Inflammatory macrophage treated with lipopolysaccharide for 4 hours (primary cell): ENCODE data around the gene CNNM3.

ENCODE experiments used
- DNase-seq: peaks from one replicate; pipeline ENCODE4 v3.0.0-alpha.2; 2020

The CNNM3 gene

DNA sequence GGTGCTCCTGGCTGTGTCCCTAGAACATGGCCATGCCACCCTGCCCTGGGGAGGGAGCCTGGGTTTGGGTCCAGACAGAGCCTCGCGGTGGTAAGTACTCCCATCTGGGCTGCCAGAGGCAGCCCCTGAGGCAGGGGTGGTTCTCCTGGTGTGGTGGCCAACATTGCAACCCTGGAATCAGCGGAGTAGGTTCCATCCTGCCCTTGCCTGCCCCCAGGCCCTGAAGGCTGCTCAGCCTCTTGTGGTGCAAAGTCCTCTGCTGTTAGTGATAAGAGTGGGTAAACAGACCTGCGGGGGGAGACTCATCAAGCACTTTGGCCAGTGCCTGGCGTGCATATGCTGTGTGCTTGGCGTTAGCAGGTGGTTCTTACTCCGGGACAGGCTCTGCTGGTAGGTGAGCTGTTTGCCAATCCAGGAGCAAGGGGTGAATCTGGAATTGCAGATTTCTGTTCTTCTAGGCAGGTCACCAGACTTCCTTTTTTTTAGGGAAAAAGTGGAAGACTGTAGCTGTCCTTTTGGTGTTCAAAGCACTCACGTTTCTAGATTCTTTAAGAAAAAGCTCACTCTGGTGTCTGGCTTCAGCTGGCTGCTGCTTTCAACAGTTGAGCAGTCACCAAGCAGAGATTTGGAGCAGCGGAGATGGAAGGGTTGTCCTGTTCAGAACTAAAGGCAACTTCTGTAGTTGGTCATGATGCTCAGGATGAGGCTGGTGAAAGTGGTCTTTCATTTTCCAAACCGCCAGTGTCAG lies 3.2 kb downstream of the CNNM3 start:
- no peak for DNase-seq

GRCh38 chr2:96819876-96820511 lies 3.9 kb downstream of the CNNM3 start:
- DNase-seq: no peak

DNA sequence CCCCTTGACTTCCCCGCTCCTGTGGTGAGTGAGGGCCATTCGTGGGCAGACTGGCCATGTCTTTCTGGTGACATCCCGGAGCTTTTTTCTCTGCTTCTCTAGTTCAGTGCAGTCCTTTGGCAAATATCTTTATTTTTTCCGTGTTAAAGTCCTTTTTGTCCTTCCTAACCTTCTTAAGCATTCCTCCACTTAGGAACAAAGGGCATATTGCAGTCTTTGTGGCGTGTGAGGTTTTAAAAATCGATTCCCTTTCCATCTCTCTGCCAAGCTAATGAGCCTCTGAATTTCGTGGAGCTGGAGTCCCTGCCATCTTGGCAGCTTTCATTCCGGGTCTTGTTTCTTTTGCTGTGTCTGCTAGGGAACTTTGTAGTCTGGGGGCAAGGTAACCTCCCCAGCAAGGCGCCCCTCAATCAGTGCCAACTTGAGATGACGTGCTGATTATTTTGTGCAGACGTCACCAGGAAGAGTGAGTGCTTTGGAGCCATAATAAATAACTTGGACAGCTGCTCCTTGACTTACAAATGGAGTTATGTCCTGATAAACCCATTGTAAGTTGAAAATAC lies 5.1 kb downstream of the CNNM3 start:
- DNase-seq: no peak

DNA sequence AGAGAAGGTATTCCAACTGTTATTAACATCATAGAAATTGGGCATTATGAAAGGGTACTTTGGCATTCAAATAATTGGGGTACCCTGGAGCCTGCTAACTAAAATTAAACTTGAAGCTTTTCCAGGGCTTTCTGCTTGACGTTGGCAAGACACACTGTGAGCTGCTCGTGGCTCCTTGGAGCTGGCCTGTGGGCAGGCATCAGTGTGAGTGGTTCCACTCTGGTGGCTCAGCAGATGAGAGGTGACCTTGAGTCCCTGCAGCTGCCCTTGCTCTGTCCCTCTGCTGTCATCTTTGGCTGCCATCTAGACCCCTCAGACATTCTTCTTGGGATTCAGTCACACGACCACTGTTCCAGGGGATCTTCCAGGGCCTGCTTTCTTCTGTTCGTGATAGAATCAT lies 6.7 kb downstream of the CNNM3 start:
- no peak for DNase-seq

- DNase-seq: no peak
These were observed 7.1 kb downstream of the CNNM3 start for GRCh38 chr2:96823198-96823597.

GRCh38 chr2:96824079-96824870 lies 8.2 kb downstream of the CNNM3 start:
- DNase-seq: no peak

DNA sequence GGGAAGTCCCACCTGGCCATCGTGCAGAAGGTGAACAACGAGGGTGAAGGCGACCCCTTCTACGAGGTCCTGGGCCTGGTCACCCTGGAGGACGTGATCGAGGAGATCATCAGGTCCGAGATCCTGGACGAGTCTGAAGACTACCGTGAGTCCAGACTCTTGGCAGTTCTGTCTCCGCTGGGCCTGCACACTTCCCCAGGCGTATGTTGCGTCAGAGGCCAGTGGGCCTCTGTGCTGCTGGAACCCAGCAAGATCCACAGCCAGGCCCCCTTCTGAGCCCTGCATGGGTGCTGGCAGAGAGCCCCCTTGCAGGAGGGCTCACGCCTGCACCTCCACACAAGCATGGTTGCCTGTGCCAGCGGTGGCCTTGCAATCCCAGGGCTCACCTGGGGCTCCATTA lies 9.0 kb downstream of the CNNM3 start:
- no peak for DNase-seq

GRCh38 chr2:96826546-96827278 lies 10.6 kb downstream of the CNNM3 start:
- DNase-seq: no peak

DNA sequence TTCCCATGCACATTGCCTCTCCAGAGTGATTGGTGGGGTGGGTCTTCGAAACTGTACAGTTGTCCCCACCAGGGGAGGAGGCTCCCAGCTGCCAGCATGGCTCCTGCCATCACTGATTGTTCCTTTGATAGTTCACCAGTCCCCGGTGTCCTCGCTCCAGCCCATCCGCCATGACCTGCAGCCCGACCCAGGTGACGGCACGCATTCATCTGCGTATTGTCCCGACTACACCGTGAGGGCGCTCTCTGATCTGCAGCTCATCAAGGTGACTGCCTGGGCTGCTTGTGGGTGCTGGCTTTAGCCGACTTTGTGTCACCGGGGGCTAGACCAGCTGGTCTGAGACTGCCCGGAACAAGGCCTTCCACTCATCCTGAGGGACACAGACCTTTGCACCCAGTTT lies 12.4 kb downstream of the CNNM3 start:
- no peak for DNase-seq

DNA sequence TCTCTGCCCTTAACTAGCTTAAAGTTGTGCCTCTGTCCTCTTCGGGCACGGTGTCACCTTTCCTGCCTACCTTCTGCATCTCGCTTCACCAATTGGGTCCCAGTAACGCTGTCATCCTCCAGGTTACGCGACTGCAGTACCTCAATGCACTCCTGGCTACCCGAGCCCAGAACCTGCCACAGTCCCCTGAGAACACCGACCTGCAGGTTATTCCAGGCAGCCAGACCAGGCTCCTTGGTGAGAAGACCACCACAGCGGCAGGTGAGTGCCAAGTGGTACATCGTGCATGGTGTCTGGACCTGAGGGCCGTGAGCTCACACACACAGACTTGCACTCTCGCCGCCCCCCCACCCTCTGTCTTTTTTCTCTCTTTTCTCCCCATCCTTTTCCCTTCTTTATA lies 12.8 kb downstream of the CNNM3 start:
- DNase-seq: no peak

GRCh38 chr2:96830044-96830562 lies 14.0 kb downstream of the CNNM3 start:
- no peak for DNase-seq

DNA sequence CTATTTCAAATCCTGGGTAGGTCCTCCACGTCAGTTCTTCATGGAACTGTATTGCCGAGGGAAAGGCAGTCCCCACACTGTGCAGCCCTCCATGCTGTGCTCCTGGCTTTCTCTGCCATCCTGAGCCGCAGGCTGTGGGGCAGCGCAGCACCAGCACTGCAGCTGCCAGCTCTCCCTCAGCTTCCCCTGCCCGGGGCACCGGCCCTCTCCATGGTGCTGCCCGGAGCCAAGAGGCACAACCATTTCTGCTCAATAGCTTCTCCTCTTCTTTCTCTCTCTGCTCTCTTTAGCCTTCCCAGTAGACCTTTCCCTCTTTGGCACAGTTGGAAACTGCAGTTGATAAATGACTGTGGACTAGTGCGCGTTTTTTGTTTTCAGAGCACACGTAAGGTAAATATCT lies 15.6 kb downstream of the CNNM3 start:
- no peak for DNase-seq

GRCh38 chr2:96832408-96832753 lies 16.3 kb downstream of the CNNM3 start:
- DNase-seq: no peak

DNA sequence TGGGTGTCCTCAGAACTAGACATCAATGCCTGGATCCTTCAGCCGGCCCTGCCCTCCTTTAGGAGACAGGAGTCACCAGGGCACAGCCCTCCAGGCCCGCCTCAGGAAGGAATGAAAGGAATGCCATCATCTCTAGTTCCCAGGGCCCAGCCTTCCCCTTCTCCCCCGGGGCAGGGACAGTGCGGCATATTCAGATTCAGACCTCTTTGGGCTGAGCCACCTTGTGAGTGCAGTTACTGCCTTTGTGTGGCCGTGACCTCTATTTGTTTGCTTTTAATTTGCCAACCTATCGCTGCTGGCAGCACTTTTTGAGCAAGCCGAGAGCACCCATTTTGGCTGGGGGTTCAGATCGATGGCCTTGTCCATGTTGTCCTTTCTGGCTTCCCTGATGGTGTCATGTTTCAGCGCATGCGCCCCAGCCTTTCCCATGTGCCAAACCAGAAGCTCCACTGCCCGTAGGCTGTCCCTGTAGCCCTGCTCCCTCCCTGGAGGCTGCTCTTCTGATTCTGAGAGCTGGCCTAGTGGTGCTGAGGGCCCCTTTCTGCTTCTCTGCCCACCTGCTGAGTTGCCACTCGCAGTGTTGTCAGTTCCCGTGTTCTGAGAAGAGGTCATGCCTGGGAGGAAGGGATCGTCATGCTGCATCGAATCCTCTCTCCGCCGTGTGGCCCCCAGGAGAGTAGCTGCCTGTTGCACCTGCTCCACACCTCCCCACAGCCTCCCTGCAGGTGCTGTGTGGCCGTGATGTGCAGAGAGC lies 16.9 kb downstream of the CNNM3 start:
- no peak for DNase-seq

DNA sequence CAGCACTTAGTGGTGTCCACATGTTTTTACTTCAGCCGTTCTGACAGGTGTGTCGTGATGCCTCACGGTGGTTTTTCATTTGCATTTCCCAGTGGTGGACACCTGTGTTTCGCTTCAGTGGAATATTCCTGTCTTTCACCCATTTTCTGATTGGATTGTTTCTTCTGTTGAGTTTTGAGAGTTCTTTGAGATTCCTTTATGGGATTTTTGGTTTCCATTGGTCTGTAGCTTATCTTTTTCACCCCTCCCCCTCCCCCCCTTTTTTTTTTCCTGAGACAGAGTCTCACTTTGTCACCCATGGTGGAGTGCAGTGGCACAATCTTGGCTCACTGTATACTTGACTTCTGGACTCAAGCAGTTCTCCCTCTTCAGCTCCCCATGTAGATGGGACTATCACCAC lies 19.8 kb downstream of the CNNM3 start:
- no peak for DNase-seq

DNA sequence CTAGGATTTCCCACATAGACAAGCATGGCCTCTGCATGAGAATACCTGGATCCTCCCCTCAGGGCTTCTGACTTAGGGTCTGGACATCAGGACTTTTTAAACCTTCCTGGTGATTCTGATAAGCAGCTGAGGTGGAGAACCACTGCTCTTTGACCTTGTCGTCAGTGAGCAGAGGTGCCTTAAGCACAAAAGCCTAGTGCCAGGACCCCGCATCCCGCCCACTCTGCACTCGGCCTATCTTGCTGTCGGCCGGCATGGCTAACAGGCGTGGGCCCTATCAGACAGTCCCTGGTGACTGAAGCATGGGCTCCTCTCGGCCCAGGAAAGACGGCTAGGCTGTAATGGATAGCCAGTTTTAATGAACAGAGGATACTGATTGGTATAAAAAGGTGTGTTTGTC lies 21.5 kb downstream of the CNNM3 start:
- no peak for DNase-seq

GRCh38 chr2:96838345-96839292 lies 22.6 kb downstream of the CNNM3 start:
- no peak for DNase-seq

DNA sequence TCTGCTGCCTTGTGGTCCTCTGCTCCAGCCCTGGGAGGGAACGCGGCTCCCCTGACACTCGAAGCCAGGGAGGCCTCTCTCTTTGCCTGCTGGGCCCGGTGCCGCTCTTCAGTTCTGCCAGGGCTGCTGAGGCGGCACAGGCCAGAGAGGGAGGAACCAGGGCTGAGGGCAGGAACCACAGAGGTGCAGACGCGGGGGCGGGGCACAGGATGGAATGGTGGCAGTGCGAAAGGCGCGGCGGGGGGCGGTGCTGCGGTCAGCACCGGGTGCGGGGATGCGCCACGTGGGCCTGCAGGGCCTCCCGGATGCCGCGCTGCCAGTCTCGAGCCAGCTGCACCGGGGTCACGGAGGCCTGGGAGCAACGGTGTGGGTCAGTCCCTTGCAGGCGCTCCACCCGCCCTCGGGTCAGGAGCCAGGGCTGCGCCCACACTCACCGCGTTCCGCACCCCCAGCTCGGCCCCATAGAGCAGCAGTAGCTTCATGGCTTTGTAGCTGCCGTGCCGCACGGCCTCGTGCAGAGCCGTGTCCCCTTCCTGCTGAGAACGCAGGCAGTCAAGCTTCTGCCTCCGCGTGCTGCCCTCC lies 23.3 kb downstream of the CNNM3 start:
- no peak for DNase-seq

- no peak for DNase-seq
These were observed 24.1 kb downstream of the CNNM3 start for GRCh38 chr2:96839875-96840850.
